ENCODE data around the gene FXR2. TPM values are rescaled to one million over a fixed set of nuclear protein-coding genes. Genes with fewer than 3 reads are reported as not detected.

Gene FXR2
- total and polyA plus RNA-seq, 9 of the 15 experiments (the other 6 are each of a cell fraction or from before 2014, with no cell fraction given), result 2.0 to 49.3 (median 24.5) TPM

- no peak for TF ChIP-seq GTF3C2 (IDR thresholded peaks at IDR 0.05; ENCODE audit: borderline replicate concordance, extremely low read depth, insufficient read length)
- TF ChIP-seq ZNF239 (CRISPR knock-in tag; IDR thresholded peaks at IDR 0.05), result no peak
- peak; percentile 60 for TF ChIP-seq FOSL1 (tag; conservative IDR thresholded peaks at IDR 0.05)
- no peak for TF ChIP-seq USF2 (CRISPR knock-in tag; IDR thresholded peaks at IDR 0.05)
- no peak for TF ChIP-seq SIRT6 (IDR thresholded peaks at IDR 0.05; ENCODE audit: low read depth, low read length)
- TF ChIP-seq PHF8 (IDR thresholded peaks at IDR 0.05; ENCODE audit: borderline replicate concordance, low read length), result no peak; the same call in 1 of the 2 replicates
- no peak for TF ChIP-seq ZFP36 (IDR thresholded peaks at IDR 0.05; ENCODE audit: low read depth, low read length, partially characterized antibody)
- TF ChIP-seq ZFX (CRISPR knock-in tag; IDR thresholded peaks at IDR 0.05), result no peak
- no peak for TF ChIP-seq SAFB (IDR thresholded peaks at IDR 0.05; ENCODE audit: borderline replicate concordance, low read depth, low read length)
- TF ChIP-seq ZSCAN29 (IDR thresholded peaks at IDR 0.05), result no peak
- TF ChIP-seq IFI16 (CRISPR knock-in tag; IDR thresholded peaks at IDR 0.05), result no peak
- peak; percentile 68 for TF ChIP-seq USF1 (CRISPR knock-in tag; IDR thresholded peaks at IDR 0.05)
- TF ChIP-seq CHD4 (IDR thresholded peaks at IDR 0.05; ENCODE audit: insufficient read depth, insufficient replicate concordance, low read depth, low read length, poor library complexity, severe bottlenecking), result no peak
- no peak for TF ChIP-seq CTCFL (IDR thresholded peaks at IDR 0.05; ENCODE audit: borderline replicate concordance, insufficient read depth, low read depth, low read length, poor library complexity, severe bottlenecking)
- no peak for TF ChIP-seq HDAC8 (tag; IDR thresholded peaks at IDR 0.05)
- no peak for TF ChIP-seq ZNF518B (CRISPR knock-in tag; IDR thresholded peaks at IDR 0.05)
Measured at GRCh38 chr17:7579001-7579833, 35.5 kb downstream of the FXR2 start, which contains the start of gene CD68 (continued).

Measured in K562 (cell line).